GM19467 (cell line): ENCODE data around the gene ANTXR1.
"Not testable (repeated sequence)": the region's sequence is repeated elsewhere in the genome, so short reads cannot be mapped to it uniquely, and the experiment has no call there.

Source experiments
- ATAC-seq: cut with Tn5 transposase; IDR thresholded peaks from one replicate; pipeline ENCODE4 v1.9.1; 2021; ENCODE audit warnings: mild to moderate bottlenecking, moderate library complexity; ENCODE audit not compliant: unreplicated experiment

ANTXR1 gene

GRCh38 chr2:69253611-69254301 lies 240.8 kb downstream of the ANTXR1 start:
- ATAC-seq: no peak

DNA sequence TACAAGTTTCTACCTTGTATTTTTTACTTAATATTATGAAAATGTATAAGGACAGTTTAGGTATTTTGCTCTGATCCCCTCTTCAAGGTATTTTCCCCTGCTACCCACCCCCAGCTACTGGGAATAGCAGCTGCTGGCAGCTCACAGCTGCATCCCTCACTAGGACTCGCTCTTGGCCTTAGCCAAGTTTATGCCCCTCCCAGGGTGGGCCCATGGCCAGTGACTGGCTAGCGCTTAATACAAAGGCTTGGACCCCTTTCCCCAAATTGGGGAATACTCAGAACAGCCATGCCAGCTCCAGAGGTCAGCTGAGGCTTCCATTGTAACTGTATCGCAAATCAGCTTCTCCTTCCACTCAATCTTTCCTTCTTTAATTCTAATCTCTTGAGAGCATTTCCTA lies 242.8 kb downstream of the ANTXR1 start:
- ATAC-seq: no peak

- ATAC-seq: not testable (repeated sequence)
These were observed 247.1 kb downstream of the ANTXR1 start for GRCh38 chr2:69259994-69260591.

DNA sequence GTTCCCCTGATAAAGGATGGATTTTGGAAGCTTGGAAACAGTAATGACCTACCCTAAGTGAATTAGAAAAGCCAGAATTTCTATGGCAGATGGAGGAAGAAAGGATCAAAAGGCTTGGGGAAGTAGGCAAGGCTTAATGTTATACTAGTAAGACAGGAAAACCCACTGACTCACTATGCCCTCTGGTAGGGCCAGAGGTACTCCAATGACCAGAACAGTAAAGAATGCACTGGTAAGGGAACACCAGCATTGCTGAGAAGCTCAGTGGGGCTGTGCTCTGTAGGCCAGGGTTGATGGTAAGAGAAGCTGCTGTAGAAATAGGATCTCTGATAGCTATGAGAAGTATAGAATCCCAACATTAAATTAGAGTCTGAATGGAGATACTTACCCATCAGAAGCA lies 247.7 kb downstream of the ANTXR1 start:
- ATAC-seq: no peak

DNA sequence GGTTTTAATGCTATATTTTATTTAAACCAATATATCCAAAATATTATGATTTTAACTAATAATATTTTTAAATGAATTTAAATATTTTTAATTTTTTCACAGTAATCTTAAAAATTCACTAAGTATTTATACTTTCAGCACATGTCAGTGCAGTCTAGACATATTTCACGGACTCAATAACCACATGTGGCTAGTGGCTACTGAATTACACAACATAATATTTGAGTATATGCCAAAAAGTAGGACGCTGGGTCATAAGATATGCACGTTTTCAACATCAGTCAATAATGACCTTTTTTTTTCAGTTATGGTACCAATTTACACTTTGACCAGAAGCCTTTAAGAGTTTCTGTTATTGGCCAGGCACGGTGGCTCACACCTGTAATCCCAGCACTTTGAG lies 256.4 kb downstream of the ANTXR1 start:
- no peak for ATAC-seq

DNA sequence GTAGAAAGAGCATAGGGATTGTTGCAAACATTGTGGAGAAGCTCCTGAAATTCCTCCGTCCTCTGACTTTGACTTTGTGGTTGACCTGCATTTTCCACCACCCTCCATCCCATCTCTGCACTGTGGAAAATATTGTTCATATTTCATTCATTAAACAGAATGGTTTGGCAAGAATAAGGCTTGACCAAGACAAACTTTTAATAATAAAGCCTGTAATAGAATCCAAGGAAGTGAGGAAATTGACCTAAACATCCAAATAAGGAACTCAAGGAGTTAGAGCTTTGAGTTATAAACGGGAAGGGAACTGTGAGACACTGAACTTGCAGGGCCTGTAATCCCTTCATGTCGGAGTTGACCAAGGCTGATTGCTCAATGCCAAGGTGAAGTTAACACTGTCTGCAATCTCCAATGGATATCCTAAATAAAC lies 258.9 kb downstream of the ANTXR1 start:
- no peak for ATAC-seq

DNA sequence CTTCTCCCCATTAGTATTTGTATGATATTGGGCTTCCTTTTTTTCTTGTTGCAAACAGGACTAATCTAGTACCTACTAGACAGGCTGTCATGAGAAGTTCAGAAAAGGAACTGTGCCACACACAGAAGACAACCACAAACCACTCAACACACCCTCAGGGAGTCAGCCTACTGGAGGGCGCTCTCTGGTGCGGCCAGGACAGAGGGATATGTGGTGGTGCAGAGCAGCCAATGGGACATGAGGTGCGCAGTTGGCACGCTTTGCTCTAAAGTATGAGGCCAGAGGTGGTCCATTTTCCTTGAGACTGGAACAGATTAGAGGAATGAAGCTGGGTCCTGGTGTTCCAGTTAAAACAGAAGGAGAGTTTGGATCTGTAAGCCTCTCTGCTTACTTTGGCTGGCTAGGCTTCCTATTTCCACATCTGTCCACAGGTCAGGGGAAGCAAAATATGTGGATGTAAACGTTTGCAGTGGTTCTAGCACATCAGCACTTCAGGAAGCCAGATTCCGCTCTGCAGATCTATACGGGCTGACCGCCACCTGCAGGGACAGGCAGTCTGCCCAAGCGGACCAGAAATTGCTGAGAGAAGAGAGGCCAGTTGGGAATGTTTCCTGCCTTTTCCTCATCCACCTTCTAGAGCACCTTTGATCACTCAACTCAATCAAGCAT lies 260.0 kb downstream of the ANTXR1 start:
- no peak for ATAC-seq

DNA sequence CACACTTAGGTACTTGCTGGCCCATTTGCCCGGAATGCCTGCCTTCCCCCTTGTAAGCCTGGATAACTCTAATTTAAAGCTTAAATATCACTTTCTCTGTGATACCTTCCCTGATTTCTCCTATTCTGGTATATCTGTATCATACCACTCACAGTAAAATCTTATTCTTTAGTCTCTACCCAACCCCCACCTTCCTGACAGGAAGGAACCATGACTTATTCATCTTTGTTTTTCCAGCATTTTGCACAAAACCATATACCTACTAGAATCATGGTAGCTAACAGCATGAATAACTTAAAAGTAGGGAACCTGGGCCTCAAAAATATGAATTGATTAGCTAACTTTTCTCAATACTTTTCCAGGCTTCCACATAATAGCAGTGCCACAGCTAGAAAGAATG lies 262.5 kb downstream of the ANTXR1 start:
- no peak for ATAC-seq

GRCh38 chr2:69278366-69278765 lies 265.4 kb downstream of the ANTXR1 start:
- no peak for ATAC-seq

DNA sequence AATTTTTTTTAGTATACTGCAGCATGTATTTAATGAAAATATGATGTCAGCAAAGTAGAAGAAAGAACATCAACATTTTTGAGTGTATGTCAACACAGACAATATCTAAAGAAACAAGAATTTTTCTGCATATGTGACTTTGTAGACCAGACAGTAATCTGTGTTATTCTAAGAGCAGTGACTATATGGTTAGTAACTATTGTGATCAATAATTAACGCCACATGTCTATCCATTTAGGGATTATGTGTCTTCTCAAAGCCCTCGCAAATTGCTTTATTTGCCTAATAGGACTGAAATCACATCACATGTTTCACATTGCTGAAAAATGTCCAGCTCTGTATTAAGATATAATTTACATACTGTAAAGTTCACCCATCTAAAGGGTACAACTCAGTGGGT lies 266.2 kb downstream of the ANTXR1 start:
- no peak for ATAC-seq

DNA sequence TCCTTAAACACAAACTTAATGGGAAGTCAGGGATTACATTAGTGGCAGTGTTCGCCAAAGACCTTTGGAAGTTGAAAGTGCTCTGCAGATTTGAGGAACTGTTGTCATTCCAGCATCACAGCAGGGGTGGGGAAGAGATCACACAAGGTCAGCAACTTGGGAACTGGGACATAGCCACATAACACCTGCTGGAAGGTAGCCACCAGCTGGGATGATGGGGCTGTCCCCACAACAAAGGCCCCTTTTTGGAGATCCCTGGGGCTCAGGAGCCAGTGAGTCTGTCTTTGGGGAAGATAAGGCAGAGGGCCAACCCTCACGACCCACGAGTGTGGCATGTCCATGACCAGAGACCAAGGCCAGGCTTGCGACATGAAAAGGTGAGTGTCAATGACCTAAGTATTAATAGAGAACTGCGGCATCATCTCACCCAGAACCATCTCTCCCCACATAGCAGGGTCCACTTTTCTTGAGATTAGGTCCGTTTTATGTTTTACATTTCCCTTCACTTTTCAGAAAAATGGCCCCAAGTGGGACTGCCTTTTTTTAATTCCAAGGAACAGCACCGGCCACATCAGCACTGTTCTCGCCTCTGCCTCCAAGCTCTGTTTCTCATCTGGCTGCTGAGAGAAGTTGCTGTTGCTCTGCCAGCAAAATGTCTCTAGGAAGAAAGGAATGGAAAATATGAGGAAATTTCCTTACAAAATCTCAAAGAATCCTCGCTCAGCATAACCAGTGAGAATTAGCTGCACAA lies 267.1 kb downstream of the ANTXR1 start:
- no peak for ATAC-seq

- no peak for ATAC-seq
These were observed 267.9 kb downstream of the ANTXR1 start for GRCh38 chr2:69280796-69281412.

- ATAC-seq: no peak
These were observed 272.5 kb downstream of the ANTXR1 start for GRCh38 chr2:69285379-69285894.

DNA sequence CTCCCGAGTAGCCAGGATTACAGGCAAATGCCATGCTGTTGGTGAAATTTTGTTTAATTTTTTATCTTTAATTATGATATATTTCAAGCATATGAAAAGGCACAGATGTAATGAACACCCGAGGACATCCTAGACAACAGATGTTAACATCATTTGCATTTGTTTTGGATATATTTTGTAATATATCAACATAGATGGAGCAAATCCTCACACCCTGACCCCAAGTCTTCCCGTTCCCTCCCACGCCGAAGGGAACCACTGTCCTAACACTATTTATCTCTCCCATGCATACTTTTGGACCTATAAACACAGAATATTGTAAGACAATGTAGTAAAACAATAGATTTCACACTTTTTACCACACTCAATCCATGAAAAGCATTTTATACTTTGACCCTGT lies 274.6 kb downstream of the ANTXR1 start:
- ATAC-seq: no peak

DNA sequence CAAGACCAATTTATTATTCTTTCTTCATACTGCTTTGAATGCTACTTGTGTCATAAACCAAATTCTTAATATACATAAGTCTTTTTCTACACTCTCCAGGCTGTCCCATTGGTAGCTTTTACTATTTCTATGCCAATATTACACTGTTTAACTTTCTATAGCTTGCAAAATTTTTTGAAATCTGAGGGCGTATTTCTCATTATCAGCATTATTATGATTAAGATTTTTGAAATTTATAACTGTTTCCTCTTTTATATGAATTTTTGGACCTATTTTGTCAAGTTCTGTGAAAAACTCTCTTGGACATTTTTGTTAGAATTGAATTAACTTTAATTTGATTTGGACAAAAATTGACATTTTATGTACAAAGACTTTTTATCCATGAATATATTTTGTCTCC lies 275.4 kb downstream of the ANTXR1 start:
- ATAC-seq: no peak

- no peak for ATAC-seq
These were observed 278.1 kb downstream of the ANTXR1 start for GRCh38 chr2:69291004-69291650.

DNA sequence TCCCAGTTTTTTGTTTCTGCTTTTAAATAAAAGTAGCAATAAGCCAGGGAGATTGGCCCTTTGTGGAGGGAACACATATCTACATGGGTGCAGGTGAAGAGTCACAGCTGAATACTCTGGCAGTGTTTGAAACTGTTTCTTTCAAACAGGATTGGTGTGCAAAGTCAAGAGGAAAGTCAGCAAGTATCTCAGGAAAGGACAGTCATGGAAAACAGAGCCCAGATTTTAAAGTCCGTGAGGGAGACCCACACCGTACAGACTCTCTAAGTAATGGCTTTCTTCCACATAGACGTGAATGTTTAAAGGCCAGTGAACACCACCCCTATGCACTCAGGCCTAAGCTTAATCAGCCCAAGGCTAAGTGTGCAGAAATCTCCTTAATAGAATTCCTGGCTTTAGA lies 278.7 kb downstream of the ANTXR1 start:
- no peak for ATAC-seq

GRCh38 chr2:69292256-69292655 lies 279.3 kb downstream of the ANTXR1 start:
- ATAC-seq: no peak

GRCh38 chr2:69296421-69296820 lies 283.4 kb downstream of the ANTXR1 start:
- no peak for ATAC-seq

- ATAC-seq: no peak
These were observed 284.2 kb downstream of the ANTXR1 start for GRCh38 chr2:69297216-69297615.
